ENCODE measurements around the gene ANKAR.
"Not testable (repeated sequence)": the region's sequence is repeated elsewhere in the genome, so short reads cannot be mapped to it uniquely, and the experiment has no call there.

ANKAR gene

GRCh38 chr2:189658306-189659212 is 15.9 kb upstream of the ANKAR start:
- no peak for DNase-seq

GRCh38 chr2:189659734-189660133 is 14.7 kb upstream of the ANKAR start:
- no peak for DNase-seq

GRCh38 chr2:189660803-189661147 is 13.7 kb upstream of the ANKAR start:
- no peak for DNase-seq

GRCh38 chr2:189661148-189661956 is 13.1 kb upstream of the ANKAR start, which contains the start of gene ASNSD1:
Gene ASNSD1 (plus strand): TSS chr2:189661459. CDS start chr2:189666133, 4,674 bp downstream.
- peak; percentile 100 for DNase-seq

- DNase-seq = no peak
Observed at GRCh38 chr2:189661957-189662321, 12.5 kb upstream of the ANKAR start.

GRCh38 chr2:189662669-189663226 is 11.7 kb upstream of the ANKAR start:
- DNase-seq = no peak

GRCh38 chr2:189663319-189663718 is 11.2 kb upstream of the ANKAR start:
- DNase-seq = not testable (repeated sequence)

- no peak for DNase-seq
Observed at GRCh38 chr2:189669913-189670312, 4.6 kb upstream of the ANKAR start.

- DNase-seq = no peak
Observed at GRCh38 chr2:189673661-189674373, 653 bp upstream of the ANKAR start.

GRCh38 chr2:189676471-189676870 is 2.0 kb downstream of the ANKAR start:
- no peak for DNase-seq

- DNase-seq = no peak
Observed at GRCh38 chr2:189679226-189679625, 4.8 kb downstream of the ANKAR start.

- DNase-seq = no peak
Observed at GRCh38 chr2:189681203-189681602, 6.7 kb downstream of the ANKAR start.

- DNase-seq = no peak
Observed at GRCh38 chr2:189681903-189682302, 7.4 kb downstream of the ANKAR start.

- DNase-seq = no peak
Observed at GRCh38 chr2:189683348-189683747, 8.9 kb downstream of the ANKAR start.

- no peak for DNase-seq
Observed at GRCh38 chr2:189684811-189685210, 10.3 kb downstream of the ANKAR start.

GRCh38 chr2:189685540-189686229 is 11.2 kb downstream of the ANKAR start:
- no peak for DNase-seq

GRCh38 chr2:189687796-189688195 is 13.3 kb downstream of the ANKAR start:
- not testable (repeated sequence) for DNase-seq

GRCh38 chr2:189696223-189696622 is 21.8 kb downstream of the ANKAR start:
- DNase-seq = no peak

GRCh38 chr2:189698020-189698887 is 23.8 kb downstream of the ANKAR start:
- DNase-seq = peak; percentile 29

- DNase-seq = no peak
Observed at GRCh38 chr2:189700681-189701080, 26.2 kb downstream of the ANKAR start.

- no peak for DNase-seq
Observed at GRCh38 chr2:189702071-189702470, 27.6 kb downstream of the ANKAR start.
